Upper lobe of left lung (tissue), 4 donors: ENCODE data around the gene CCDC57.

Source experiments
- EP300 ChIP-seq, 4 donors: sonication (generic); formaldehyde crosslinking; IDR thresholded peaks; one replicate each; pipeline ENCODE4 v1.5.1; 2017; ENCODE audit warnings: antibody characterized with exemption in 4 of 4, control low read depth in 2 of 4
- POLR2A ChIP-seq, 4 donors: fragments of 450-650 bp; IDR thresholded peaks; one replicate each; pipeline ENCODE4 v1.5.1; 2016 to 2017; ENCODE audit warnings: antibody characterized with exemption in 4 of 4, mild to moderate bottlenecking in 2 of 4
- TF ChIP-seq, protein P1 (sequence below), 6 experiments: fragments of 450-650 bp in 4 of 6; fragments of 200-600 bp in 2 of 6; sonication (generic) in 2 of 6; IDR thresholded peaks; one replicate each; pipeline ENCODE4 v1.5.1; 2016 to 2019; ENCODE audit warnings: antibody characterized with exemption in 6 of 6

DNA sequence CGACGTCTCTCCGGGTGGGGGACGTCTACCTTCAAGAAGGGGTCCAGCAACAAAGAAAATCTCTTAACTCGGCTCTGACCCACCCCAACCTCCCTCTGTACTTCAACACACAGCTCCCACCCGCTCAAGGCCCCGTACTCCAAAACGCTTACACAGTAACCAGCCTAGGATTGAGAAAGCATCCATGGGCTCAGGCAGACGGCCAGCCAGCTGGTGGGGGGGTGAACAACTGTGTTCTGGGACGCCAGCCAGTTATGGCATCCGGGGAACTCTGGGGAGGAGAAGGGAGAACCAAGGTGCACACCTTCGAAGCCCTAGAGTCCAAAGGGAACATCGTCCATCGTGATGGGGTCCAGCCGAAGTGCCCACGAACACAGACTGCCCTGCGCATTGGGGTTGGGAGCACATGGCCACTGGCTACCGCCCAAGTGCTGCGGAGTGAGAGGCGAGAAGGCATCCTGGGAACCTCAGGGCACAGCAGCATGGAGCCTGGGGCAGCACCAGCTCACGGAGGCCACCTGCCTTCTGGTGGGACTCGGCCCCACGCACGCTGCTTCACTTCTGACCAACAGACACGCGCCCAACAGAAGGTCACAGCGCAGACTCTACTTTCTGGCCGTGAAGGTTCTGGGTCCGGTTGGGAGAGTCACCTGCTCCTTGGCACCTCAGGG, 30.5 kb upstream of the CCDC57 start:
- TF ChIP-seq EP300 (IDR thresholded peaks at IDR 0.05) (no peak), POLR2A (IDR thresholded peaks at IDR 0.05) (peak in 2 of 4 donors; percentile 4 to 5)
- TF ChIP-seq, protein P1, sequence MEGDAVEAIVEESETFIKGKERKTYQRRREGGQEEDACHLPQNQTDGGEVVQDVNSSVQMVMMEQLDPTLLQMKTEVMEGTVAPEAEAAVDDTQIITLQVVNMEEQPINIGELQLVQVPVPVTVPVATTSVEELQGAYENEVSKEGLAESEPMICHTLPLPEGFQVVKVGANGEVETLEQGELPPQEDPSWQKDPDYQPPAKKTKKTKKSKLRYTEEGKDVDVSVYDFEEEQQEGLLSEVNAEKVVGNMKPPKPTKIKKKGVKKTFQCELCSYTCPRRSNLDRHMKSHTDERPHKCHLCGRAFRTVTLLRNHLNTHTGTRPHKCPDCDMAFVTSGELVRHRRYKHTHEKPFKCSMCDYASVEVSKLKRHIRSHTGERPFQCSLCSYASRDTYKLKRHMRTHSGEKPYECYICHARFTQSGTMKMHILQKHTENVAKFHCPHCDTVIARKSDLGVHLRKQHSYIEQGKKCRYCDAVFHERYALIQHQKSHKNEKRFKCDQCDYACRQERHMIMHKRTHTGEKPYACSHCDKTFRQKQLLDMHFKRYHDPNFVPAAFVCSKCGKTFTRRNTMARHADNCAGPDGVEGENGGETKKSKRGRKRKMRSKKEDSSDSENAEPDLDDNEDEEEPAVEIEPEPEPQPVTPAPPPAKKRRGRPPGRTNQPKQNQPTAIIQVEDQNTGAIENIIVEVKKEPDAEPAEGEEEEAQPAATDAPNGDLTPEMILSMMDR (IDR thresholded peaks at IDR 0.05): no peak
